Effector CD8-positive, alpha-beta T cell (primary cell): Measurements from ENCODE around the gene C19orf25.
"Not testable (repeated sequence)": the region's sequence is repeated elsewhere in the genome, so short reads cannot be mapped to it uniquely, and the experiment has no call there.

Experiments
- DNase-seq: peaks from one replicate; lab custom pipeline; 2025; lab: John Stamatoyannopoulos, UW

The C19orf25 gene

GRCh38 chr19:1449467-1450442 is 29.3 kb downstream of the C19orf25 start, which contains the start of gene APC2:
TSS of gene APC2 (plus strand) at chr19:1450121. CDS start at chr19:1453002, 2,881 bp downstream.
- DNase-seq = no peak

GRCh38 chr19:1447944-1448343 is 31.1 kb downstream of the C19orf25 start:
- no peak for DNase-seq

DNA sequence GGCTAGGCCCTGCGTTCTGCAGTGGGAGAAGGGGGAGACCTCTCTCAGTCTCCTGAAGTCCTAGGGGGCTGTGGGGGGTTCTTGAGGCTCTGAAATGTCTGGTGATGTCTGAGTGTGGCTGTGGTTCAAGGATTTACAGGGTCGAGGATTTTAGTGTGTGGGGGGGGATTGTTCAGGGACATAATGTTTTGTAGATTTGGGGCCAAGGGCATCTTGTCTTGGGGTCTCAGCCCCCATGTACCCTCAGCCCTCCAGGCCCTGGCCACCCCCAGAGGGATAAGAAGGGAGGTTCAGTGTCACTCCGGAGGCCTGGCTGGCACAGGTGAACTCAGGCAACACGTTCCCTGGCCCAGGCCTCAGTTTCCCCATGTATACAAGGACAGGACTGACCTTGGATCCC is 31.5 kb downstream of the C19orf25 start:
- DNase-seq = no peak

DNA sequence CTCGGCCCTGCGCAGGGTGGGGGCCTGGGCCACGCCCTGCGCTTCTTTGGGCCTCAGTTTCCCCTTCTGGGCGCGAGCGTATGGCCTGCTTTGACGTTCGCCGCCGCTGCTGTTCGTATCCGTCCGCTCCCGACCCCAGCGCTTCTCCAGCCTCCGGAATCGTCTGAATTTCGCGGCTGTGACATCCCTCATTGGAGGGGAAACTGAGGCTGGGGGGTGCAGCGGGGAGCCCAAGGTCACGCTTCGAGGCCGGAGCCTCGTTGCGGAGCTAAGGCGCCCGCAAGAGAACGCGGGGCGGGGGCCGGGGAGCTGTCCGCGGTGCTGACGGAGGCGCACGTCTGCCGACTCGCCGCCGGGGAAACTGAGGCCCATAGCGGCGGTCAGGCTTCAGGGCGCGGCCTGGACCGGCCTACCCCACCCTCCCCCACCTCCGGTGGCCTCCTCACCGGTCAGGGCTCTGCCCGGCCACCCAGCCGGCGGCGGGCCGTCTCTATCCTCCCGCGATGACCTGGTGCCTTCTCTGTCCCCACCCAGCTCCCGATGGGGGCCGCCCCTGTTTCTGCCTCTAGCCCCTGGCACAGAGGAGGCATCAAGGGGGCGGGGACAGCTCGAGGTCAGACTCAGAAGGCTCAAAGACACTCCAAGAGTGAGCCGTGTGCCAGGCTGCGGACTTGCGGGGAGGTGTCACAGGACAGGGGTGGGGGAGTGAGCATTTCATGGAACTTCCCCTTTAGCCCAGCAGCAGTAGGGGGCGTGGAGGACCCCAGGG is 32.1 kb downstream of the C19orf25 start:
- no peak for DNase-seq

- no peak for DNase-seq
Measured at GRCh38 chr19:1445932-1446712, 32.9 kb downstream of the C19orf25 start.

- peak; percentile 56 for DNase-seq
Measured at GRCh38 chr19:1445185-1445931, 33.7 kb downstream of the C19orf25 start.

DNA sequence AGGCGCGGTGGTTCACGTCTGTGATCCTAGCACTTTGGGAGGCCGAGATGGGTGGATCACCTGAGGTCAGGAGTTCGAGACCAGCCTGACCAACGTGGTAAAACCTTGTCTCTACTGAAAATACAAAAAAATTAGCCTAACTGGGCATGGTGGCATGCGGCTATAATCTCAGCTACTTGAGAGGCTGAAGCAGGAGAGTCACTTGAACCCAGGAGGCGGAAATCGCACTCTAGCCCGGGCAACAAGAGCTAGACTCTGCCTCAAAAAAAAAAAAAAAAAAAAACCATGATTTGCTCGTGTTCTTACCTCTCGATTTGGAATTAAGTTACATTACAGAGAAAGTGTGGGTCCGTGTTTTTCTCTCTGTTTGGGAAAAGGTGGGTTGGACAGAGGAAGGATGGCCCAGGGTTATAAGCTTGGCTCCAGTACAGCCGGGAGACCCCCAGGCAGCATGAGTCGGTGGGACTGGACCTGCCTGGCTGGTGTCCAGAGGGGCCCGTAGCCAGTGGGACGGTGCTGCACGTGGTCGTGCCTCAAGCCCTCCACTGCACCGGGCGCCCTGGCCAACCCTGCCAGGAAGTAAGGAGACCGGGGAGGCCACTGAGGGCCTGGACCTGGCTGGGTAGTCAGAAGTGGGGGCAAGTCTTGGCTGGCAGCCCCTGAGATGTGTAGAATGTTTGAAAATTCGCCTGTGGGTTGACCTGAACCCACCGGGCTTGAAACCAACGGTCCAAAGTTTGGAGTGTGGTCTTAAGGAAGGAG is 37.2 kb downstream of the C19orf25 start:
- DNase-seq = no peak

- DNase-seq = no peak
Measured at GRCh38 chr19:1441022-1441426, 38.0 kb downstream of the C19orf25 start.

GRCh38 chr19:1440418-1440801 is 38.6 kb downstream of the C19orf25 start:
- no peak for DNase-seq

- DNase-seq = not testable (repeated sequence)
Measured at GRCh38 chr19:1439525-1440417, 39.2 kb downstream of the C19orf25 start.

GRCh38 chr19:1438933-1439354 is 40.1 kb downstream of the C19orf25 start:
- no peak for DNase-seq

GRCh38 chr19:1438035-1438932 is 40.7 kb downstream of the C19orf25 start, which contains the start of gene RPS15:
TSS of gene RPS15 (plus strand) at chr19:1438396. CDS start at chr19:1438426, 30 bp downstream.
- DNase-seq = peak; percentile 91

DNA sequence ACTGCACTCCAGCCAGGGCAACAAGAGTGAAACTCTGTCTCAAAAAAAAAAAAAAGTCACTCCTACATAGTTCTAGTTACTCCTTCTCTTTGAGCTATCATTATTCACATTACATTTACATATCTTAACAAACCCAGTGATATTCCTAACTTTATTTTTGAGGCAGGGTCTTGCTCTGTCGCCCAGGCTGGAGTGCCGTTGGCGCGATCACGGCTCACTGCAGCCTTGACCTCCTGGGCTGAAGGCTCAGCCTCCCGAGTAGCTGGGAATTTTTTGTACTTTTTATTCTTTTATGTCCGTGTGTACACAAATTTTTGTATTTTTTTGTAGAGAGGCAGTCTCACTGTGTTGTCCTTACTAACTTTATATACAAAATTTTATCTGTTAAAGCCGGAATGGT is 41.4 kb downstream of the C19orf25 start:
- DNase-seq = no peak

DNA sequence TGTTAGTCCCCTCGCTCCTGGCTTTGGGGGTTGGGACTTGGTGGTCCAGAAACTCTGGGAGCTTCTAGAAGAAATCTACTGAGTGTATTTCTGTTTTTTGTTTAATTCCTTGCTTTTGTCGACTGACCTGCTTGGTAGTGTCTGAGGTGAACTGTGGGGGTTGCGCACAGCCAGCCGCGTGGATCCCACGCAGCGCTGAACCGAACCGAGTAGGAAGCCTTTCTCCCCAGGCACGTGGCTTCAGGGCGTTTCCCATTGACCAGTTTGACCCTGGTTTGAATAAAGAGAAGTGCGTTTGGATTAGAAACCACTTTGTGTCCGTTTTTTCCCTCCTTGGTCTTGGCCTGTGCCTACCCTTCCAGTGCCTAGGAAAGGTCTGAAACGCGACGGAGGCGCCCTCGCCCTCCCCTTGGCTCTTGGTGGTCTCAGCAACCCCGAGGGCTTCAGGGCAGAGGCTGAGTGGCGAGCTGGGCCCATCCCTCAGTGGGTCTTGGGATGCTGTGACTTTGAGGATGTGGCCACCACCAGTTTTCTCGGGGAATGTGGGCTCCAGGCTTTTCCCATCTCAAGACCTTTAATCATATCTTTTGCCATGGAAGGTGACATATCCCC is 43.5 kb downstream of the C19orf25 start:
- DNase-seq = no peak

DNA sequence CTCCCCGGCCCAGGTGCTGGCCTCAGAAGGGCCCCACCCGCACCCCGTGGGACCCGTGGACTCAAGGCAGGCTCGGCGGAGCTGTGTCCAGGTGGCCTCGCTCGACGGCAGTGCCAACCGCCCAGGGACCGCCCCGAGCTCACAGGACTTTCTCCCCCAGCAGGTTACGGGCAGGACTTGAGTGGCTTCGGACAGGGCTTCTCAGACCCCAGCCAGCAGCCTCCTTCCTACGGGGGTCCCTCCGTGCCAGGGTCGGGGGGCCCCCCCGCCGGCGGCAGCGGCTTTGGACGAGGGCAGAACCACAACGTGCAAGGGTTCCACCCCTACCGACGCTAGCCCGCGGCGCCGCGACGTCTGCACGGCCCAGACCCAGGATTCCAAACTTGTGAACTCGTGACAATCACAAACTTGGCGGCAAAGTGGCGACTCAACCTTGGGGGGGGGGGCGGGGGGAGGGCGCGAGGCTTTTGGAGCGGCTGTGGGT is 44.4 kb downstream of the C19orf25 start:
- no peak for DNase-seq

DNA sequence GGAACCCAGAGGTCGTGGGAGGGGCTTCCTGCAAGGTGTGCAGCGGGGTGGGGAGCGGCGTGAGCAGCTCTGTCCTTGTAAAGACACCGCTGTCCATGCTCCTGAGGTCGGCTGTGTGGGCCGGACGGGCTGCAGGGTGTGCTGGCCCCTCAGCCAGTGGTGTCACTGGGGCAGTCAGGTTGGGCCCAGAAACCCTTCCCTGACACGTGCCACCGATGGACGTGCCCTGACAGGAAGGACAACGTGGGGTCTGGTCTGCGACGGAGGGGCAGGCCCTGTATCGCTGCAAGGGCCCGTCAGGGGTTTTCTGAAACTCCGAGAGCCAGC is 45.0 kb downstream of the C19orf25 start:
- no peak for DNase-seq

DNA sequence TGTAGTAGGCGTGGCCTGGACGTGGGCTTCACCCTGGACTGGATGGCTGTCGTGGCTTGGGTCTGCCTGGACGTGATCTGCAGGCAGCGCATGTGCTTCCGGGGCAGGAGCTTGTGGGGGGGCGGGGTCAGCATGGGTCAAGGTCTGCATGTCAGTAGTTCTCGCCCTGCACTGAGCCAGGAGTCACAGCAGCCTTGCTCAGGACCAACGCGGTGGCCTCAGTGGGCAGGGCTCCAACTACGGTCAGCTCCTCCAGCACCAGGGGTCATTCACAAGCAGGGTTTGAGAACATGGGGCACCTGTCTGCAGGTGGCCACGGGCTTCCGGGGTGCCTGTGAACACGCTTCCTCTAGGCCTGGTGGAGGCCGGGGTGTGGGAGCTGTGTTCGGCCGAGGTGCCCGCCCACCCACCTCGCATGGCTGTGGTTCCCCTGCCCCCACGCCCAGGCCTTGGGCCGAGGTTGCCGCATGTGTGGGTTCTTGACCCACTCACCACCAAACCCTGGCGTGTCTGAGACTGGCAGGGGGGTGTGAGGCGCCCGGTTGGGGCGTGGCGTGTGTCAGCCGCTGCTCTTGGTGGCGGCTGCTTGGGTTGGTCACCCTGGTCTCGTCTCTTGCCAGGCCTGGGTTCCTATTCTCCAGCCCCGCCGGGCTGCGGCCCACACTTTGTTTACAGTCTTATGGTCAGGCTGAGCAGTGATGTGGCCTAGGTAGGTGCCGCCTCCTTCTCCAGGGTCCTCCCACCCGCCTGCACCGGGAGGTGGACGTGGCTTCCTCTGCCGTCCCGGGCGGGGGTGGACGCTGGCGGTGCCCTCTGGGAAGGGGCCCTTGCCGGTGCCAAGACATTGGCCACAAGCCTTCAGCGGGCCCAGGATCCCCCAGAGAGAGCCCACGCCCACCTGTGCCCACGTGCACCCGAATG is 45.6 kb downstream of the C19orf25 start:
- no peak for DNase-seq
